GM23338 (cell line): ENCODE measurements around the gene CD44. TPM values are rescaled to one million over a fixed set of nuclear protein-coding genes. Genes with fewer than 3 reads are reported as not detected.

Experiments
- ATAC-seq: fragments of 200-7000 bp; cut with Tn5 transposase; 3 replicates; pipeline ENCODE4 v1.9.1; 2020
- DNase-seq: peaks from one replicate; pipeline ENCODE4 v3.0.0-alpha.2; 2015; ENCODE audit warnings: low spot score
- H2AFZ ChIP-seq: fragments of 200-600 bp; sonication (generic); 2 replicates; pipeline ENCODE4 v1.8.0; 2016; ENCODE audit warnings: antibody characterized with exemption, mild to moderate bottlenecking, moderate library complexity
- H3F3A ChIP-seq: fragments of 200-600 bp; sonication (generic); replicated peaks from 2 replicates; pipeline ENCODE4 v1.8.0; 2017; ENCODE audit warnings: antibody characterized with exemption, mixed run types, low read depth
- H3K27ac ChIP-seq: fragments of 200-600 bp; sonication (generic); 2 replicates; pipeline ENCODE4 v1.6.1; 2016; ENCODE audit warnings: low read depth
- H3K27me3 ChIP-seq: fragments of 200-600 bp; sonication (generic); 2 replicates; pipeline ENCODE4 v1.8.0; 2016; ENCODE audit warnings: mild to moderate bottlenecking, mixed run types, moderate library complexity; ENCODE audit not compliant: insufficient read depth
- H3K36me3 ChIP-seq: fragments of 200-600 bp; sonication (generic); 2 replicates; pipeline ENCODE4 v1.8.0; 2016; ENCODE audit warnings: mild to moderate bottlenecking; ENCODE audit not compliant: insufficient read depth
- H3K4me1 ChIP-seq: fragments of 200-600 bp; sonication (generic); 2 replicates; pipeline ENCODE4 v1.8.0; 2016; ENCODE audit warnings: mild to moderate bottlenecking, moderate library complexity; ENCODE audit not compliant: insufficient read depth
- H3K4me2 ChIP-seq: fragments of 200-600 bp; sonication (generic); 2 replicates; pipeline ENCODE4 v1.7.1; 2017; ENCODE audit warnings: mixed run types
- H3K4me3 ChIP-seq: fragments of 200-600 bp; sonication (generic); 2 replicates; pipeline ENCODE4 v1.6.1; 2016; ENCODE audit warnings: mixed run types
- H3K79me2 ChIP-seq: fragments of 200-600 bp; sonication (generic); replicated peaks from 2 replicates; pipeline ENCODE4 v1.8.0; 2017; ENCODE audit warnings: mild to moderate bottlenecking; ENCODE audit not compliant: insufficient read depth
- H3K9me2 ChIP-seq: fragments of 200-600 bp; sonication (generic); 2 replicates; pipeline ENCODE4 v1.8.0; 2017; ENCODE audit not compliant: insufficient read depth
- H4K20me1 ChIP-seq: fragments of 200-600 bp; sonication (generic); replicated peaks from 2 replicates; pipeline ENCODE4 v1.8.0; 2017; ENCODE audit warnings: mild to moderate bottlenecking; ENCODE audit not compliant: insufficient read depth
- H3K27ac Mint-ChIP-seq: 2 replicates; pipeline ENCODE4 v1.8.0; 2020; ENCODE audit warnings: inconsistent platforms, mild to moderate bottlenecking, moderate library complexity, mixed read lengths
- H3K27me3 Mint-ChIP-seq: 3 replicates; pipeline ENCODE4 v1.8.0; 2022; ENCODE audit warnings: low read depth, mild to moderate bottlenecking, moderate library complexity, mixed read lengths, inconsistent platforms; ENCODE audit not compliant: insufficient read depth, poor library complexity
- H3K36me3 Mint-ChIP-seq: 3 replicates; pipeline ENCODE4 v1.8.0; 2021; ENCODE audit warnings: low read depth, mild to moderate bottlenecking, inconsistent platforms, moderate library complexity, mixed read lengths
- H3K4me1 Mint-ChIP-seq: 3 replicates; pipeline ENCODE4 v1.8.0; 2020; ENCODE audit warnings: mild to moderate bottlenecking, inconsistent platforms, mixed read lengths
- H3K4me3 Mint-ChIP-seq: 3 replicates; pipeline ENCODE4 v1.8.0; 2021; ENCODE audit warnings: moderate library complexity, mild to moderate bottlenecking, inconsistent platforms, mixed read lengths
- H3K9me3 Mint-ChIP-seq: 3 replicates; pipeline ENCODE4 v1.8.0; 2020; ENCODE audit warnings: moderate library complexity, mild to moderate bottlenecking, inconsistent platforms, mixed read lengths
- CREB1 ChIP-seq: fragments of 250-450 bp; sonication (Bioruptor Pico); IDR thresholded peaks from 2 replicates; pipeline ENCODE4 v1.5.0; 2020; ENCODE audit warnings: low read depth, mild to moderate bottlenecking, moderate library complexity
- EZH2 ChIP-seq: fragments of 200-600 bp; sonication (generic); IDR thresholded peaks from one replicate; pipeline ENCODE4 v1.8.0; 2017; ENCODE audit warnings: antibody characterized with exemption, mild to moderate bottlenecking, low read depth; ENCODE audit not compliant: unreplicated experiment
- EZH2phosphoT487 ChIP-seq: fragments of 200-600 bp; sonication (generic); IDR thresholded peaks from one replicate; pipeline ENCODE4 v1.8.1; 2018; ENCODE audit warnings: antibody characterized with exemption; ENCODE audit not compliant: unreplicated experiment
- JUNB ChIP-seq: IDR thresholded peaks from one replicate; pipeline ENCODE4 v1.6.1; 2016; ENCODE audit warnings: antibody characterized with exemption; ENCODE audit not compliant: unreplicated experiment
- NANOG ChIP-seq: IDR thresholded peaks from 2 replicates; pipeline ENCODE4 v1.6.1; 2016; ENCODE audit warnings: antibody characterized with exemption, borderline replicate concordance
- POLR2AphosphoS5 ChIP-seq: IDR thresholded peaks from 2 replicates; pipeline ENCODE4 v1.6.1; 2016; ENCODE audit warnings: antibody characterized with exemption, low read depth
- STAT1 ChIP-seq: IDR thresholded peaks from one replicate; pipeline ENCODE4 v1.6.1; 2016; ENCODE audit warnings: antibody characterized with exemption; ENCODE audit not compliant: unreplicated experiment
- ZNF114 ChIP-seq: fragments of 250-450 bp; sonication (Bioruptor Pico); IDR thresholded peaks from 2 replicates; pipeline ENCODE4 v1.5.0; 2020; ENCODE audit warnings: mild to moderate bottlenecking, moderate library complexity
- ZNF331 ChIP-seq: fragments of 250-450 bp; sonication (Bioruptor Pico); IDR thresholded peaks from 2 replicates; pipeline ENCODE4 v1.5.0; 2020; ENCODE audit warnings: low read depth, mild to moderate bottlenecking, moderate library complexity
- polyA plus RNA-seq: library from polyadenylated mRNA; unstranded; fragments of >200 nt; fragmentation: Nextera tagmentation; extraction: Ambion mirVana; gene quantifications from 2 replicates; pipeline ENCODE4 v1.2.1, GENCODE V29; 2016
- total RNA-seq: library from RNA; depleted of rRNA; stranded (reverse); fragments of >200 nt; shearing (Covaris generic); gene quantifications from 2 replicates; pipeline ENCODE4 v1.2.3, GENCODE V29; 2014
- TF ChIP-seq, protein P1 (sequence below): fragments of 250-450 bp; sonication (Bioruptor Pico); IDR thresholded peaks from 2 replicates; pipeline ENCODE4 v1.5.0; 2020; ENCODE audit warnings: mild to moderate bottlenecking, moderate library complexity
- TF ChIP-seq, protein P2 (sequence below), 2 experiments: fragments of 200-600 bp in 1 of 2; sonication (generic) in 1 of 2; conservative IDR thresholded peaks; 2 replicates each; pipeline versions ENCODE4 v1.5.1 to v1.6.1; 2016 to 2017; ENCODE audit warnings: antibody characterized with exemption in 2 of 2, low read depth in 2 of 2, mild to moderate bottlenecking in 2 of 2, moderate library complexity in 1 of 2
- TF ChIP-seq, protein P3 (sequence below): IDR thresholded peaks from one replicate; pipeline ENCODE4 v1.6.1; 2018; ENCODE audit warnings: antibody characterized with exemption; ENCODE audit not compliant: unreplicated experiment
- TF ChIP-seq, protein P4 (sequence below): IDR thresholded peaks from 2 replicates; pipeline ENCODE4 v1.6.1; 2016; ENCODE audit warnings: antibody characterized with exemption

CD44 gene
- total and polyA plus RNA-seq, 2 experiments from 2014 or later = 4.0 to 10.1 TPM

DNA sequence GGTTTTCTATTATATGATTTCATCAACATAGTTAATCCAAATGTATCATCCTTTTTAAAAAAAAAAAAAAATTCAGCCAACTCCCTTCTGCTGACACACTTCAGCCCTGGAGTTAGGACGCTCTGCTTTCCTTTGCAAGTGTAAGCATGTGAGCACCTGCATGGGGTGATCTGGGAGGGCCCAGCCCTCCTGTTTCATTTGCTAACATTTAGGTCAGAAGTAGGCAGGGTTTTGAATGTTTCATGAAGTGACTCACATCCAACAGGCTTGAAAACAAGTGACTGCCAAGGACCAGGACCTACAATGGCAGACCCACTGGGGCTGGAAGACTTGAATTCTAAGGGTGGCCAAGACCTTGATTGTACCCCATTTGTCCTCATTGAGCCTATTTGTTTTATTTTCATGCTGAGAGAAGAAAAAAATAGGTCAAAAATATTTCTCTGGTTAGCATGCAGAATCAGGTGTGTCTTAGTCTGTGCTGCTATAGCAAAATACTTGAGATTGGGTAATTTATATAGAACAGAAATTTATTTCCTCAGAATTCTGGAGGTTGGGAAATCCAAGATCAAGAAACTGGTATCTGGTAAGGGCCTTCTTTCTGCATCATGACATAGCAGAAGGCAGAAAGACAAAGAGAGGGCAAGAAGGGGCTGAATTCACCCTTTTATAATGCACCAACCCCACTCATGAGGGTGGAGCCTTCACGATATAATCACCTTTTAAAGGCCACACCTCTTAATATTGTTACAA, 137.6 kb downstream of the CD44 start:
- H3K4me3 ChIP-seq = no peak overlapping the region
- no peaks in the 10 kb centered on the region for H3K36me3 ChIP-seq
- DNase-seq (no peak), ATAC-seq (no peak)
- TF ChIP-seq, protein P1, sequence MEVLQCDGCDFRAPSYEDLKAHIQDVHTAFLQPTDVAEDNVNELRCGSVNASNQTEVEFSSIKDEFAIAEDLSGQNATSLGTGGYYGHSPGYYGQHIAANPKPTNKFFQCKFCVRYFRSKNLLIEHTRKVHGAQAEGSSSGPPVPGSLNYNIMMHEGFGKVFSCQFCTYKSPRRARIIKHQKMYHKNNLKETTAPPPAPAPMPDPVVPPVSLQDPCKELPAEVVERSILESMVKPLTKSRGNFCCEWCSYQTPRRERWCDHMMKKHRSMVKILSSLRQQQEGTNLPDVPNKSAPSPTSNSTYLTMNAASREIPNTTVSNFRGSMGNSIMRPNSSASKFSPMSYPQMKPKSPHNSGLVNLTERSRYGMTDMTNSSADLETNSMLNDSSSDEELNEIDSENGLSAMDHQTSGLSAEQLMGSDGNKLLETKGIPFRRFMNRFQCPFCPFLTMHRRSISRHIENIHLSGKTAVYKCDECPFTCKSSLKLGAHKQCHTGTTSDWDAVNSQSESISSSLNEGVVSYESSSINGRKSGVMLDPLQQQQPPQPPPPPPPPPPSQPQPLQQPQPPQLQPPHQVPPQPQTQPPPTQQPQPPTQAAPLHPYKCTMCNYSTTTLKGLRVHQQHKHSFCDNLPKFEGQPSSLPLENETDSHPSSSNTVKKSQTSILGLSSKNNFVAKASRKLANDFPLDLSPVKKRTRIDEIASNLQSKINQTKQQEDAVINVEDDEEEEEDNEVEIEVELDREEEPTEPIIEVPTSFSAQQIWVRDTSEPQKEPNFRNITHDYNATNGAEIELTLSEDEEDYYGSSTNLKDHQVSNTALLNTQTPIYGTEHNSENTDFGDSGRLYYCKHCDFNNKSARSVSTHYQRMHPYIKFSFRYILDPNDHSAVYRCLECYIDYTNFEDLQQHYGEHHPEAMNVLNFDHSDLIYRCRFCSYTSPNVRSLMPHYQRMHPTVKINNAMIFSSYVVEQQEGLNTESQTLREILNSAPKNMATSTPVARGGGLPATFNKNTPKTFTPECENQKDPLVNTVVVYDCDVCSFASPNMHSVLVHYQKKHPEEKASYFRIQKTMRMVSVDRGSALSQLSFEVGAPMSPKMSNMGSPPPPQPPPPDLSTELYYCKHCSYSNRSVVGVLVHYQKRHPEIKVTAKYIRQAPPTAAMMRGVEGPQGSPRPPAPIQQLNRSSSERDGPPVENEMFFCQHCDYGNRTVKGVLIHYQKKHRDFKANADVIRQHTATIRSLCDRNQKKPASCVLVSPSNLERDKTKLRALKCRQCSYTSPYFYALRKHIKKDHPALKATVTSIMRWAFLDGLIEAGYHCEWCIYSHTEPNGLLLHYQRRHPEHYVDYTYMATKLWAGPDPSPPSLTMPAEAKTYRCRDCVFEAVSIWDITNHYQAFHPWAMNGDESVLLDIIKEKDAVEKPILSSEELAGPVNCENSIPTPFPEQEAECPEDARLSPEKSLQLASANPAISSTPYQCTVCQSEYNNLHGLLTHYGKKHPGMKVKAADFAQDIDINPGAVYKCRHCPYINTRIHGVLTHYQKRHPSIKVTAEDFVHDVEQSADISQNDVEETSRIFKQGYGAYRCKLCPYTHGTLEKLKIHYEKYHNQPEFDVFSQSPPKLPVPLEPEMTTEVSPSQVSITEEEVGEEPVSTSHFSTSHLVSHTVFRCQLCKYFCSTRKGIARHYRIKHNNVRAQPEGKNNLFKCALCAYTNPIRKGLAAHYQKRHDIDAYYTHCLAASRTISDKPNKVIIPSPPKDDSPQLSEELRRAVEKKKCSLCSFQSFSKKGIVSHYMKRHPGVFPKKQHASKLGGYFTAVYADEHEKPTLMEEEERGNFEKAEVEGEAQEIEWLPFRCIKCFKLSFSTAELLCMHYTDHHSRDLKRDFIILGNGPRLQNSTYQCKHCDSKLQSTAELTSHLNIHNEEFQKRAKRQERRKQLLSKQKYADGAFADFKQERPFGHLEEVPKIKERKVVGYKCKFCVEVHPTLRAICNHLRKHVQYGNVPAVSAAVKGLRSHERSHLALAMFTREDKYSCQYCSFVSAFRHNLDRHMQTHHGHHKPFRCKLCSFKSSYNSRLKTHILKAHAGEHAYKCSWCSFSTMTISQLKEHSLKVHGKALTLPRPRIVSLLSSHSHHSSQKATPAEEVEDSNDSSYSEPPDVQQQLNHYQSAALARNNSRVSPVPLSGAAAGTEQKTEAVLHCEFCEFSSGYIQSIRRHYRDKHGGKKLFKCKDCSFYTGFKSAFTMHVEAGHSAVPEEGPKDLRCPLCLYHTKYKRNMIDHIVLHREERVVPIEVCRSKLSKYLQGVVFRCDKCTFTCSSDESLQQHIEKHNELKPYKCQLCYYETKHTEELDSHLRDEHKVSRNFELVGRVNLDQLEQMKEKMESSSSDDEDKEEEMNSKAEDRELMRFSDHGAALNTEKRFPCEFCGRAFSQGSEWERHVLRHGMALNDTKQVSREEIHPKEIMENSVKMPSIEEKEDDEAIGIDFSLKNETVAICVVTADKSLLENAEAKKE (CRISPR knock-in tag) = no peak
- TF ChIP-seq JUNB = no peak
- no peak for TF ChIP-seq CREB1 (CRISPR knock-in tag)
- TF ChIP-seq ZNF114 (CRISPR knock-in tag) = no peak
- TF ChIP-seq, protein P2, sequence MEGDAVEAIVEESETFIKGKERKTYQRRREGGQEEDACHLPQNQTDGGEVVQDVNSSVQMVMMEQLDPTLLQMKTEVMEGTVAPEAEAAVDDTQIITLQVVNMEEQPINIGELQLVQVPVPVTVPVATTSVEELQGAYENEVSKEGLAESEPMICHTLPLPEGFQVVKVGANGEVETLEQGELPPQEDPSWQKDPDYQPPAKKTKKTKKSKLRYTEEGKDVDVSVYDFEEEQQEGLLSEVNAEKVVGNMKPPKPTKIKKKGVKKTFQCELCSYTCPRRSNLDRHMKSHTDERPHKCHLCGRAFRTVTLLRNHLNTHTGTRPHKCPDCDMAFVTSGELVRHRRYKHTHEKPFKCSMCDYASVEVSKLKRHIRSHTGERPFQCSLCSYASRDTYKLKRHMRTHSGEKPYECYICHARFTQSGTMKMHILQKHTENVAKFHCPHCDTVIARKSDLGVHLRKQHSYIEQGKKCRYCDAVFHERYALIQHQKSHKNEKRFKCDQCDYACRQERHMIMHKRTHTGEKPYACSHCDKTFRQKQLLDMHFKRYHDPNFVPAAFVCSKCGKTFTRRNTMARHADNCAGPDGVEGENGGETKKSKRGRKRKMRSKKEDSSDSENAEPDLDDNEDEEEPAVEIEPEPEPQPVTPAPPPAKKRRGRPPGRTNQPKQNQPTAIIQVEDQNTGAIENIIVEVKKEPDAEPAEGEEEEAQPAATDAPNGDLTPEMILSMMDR (conservative IDR thresholded peaks at IDR 0.05; ENCODE audit: low read depth in 2 of 2) = no peak
- TF ChIP-seq, protein P3, sequence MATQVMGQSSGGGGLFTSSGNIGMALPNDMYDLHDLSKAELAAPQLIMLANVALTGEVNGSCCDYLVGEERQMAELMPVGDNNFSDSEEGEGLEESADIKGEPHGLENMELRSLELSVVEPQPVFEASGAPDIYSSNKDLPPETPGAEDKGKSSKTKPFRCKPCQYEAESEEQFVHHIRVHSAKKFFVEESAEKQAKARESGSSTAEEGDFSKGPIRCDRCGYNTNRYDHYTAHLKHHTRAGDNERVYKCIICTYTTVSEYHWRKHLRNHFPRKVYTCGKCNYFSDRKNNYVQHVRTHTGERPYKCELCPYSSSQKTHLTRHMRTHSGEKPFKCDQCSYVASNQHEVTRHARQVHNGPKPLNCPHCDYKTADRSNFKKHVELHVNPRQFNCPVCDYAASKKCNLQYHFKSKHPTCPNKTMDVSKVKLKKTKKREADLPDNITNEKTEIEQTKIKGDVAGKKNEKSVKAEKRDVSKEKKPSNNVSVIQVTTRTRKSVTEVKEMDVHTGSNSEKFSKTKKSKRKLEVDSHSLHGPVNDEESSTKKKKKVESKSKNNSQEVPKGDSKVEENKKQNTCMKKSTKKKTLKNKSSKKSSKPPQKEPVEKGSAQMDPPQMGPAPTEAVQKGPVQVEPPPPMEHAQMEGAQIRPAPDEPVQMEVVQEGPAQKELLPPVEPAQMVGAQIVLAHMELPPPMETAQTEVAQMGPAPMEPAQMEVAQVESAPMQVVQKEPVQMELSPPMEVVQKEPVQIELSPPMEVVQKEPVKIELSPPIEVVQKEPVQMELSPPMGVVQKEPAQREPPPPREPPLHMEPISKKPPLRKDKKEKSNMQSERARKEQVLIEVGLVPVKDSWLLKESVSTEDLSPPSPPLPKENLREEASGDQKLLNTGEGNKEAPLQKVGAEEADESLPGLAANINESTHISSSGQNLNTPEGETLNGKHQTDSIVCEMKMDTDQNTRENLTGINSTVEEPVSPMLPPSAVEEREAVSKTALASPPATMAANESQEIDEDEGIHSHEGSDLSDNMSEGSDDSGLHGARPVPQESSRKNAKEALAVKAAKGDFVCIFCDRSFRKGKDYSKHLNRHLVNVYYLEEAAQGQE = no peak
- no peak for TF ChIP-seq ZNF331
- TF ChIP-seq STAT1 = no peak
- TF ChIP-seq EZH2phosphoT487 = no peak
- TF ChIP-seq NANOG = no peak
- TF ChIP-seq, protein P4, sequence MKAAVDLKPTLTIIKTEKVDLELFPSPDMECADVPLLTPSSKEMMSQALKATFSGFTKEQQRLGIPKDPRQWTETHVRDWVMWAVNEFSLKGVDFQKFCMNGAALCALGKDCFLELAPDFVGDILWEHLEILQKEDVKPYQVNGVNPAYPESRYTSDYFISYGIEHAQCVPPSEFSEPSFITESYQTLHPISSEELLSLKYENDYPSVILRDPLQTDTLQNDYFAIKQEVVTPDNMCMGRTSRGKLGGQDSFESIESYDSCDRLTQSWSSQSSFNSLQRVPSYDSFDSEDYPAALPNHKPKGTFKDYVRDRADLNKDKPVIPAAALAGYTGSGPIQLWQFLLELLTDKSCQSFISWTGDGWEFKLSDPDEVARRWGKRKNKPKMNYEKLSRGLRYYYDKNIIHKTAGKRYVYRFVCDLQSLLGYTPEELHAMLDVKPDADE = no peak
- no peak for TF ChIP-seq EZH2
- no peak for TF ChIP-seq POLR2AphosphoS5
- Mint-ChIP-seq H3K27me3 (peaks cover 5% of the 10 kb centered on the region), H3K9me3 (no peaks in the 10 kb centered on the region), H3K36me3 (no peaks in the 10 kb centered on the region), H3K4me1 (peaks cover 8% of the 10 kb centered on the region; the same call in 2 of the 3 replicates), H3K4me3 (no peak overlapping the region), H3K27ac (no peak overlapping the region)
- H3F3A ChIP-seq = no peaks in the 10 kb centered on the region
- H3K79me2 ChIP-seq = no peaks in the 10 kb centered on the region
- H2AFZ ChIP-seq = no peak overlapping the region
- H3K9me2 ChIP-seq = no peaks in the 10 kb centered on the region; the same call in 1 of the 2 replicates
- no peaks in the 10 kb centered on the region for H3K27me3 ChIP-seq
- no peaks in the 10 kb centered on the region for H4K20me1 ChIP-seq
- no peaks in the 10 kb centered on the region; the same call in 1 of the 2 replicates for H3K4me1 ChIP-seq
- H3K27ac ChIP-seq = no peak overlapping the region
- H3K4me2 ChIP-seq = no peak overlapping the region
